NB4 (cell line): Measurements from ENCODE around the gene SERPINE2.

ENCODE experiments used
- MYC ChIP-seq: IDR thresholded peaks from 2 replicates; pipeline ENCODE4 v1.6.1; 2011; ENCODE audit warnings: low read depth, low read length
- POLR2A ChIP-seq: IDR thresholded peaks from 2 replicates; pipeline ENCODE4 v1.6.1; 2011; ENCODE audit warnings: mild to moderate bottlenecking; ENCODE audit not compliant: insufficient read length; ENCODE audit errors: extremely low read depth
- TF ChIP-seq, protein P1 (sequence below): IDR thresholded peaks from one replicate; pipeline ENCODE4 v1.5.1; 2012; ENCODE audit warnings: low read depth, low read length
- TF ChIP-seq, protein P2 (sequence below): IDR thresholded peaks from 2 replicates; pipeline ENCODE4 v1.6.1; 2011; ENCODE audit warnings: low read depth, low read length

DNA sequence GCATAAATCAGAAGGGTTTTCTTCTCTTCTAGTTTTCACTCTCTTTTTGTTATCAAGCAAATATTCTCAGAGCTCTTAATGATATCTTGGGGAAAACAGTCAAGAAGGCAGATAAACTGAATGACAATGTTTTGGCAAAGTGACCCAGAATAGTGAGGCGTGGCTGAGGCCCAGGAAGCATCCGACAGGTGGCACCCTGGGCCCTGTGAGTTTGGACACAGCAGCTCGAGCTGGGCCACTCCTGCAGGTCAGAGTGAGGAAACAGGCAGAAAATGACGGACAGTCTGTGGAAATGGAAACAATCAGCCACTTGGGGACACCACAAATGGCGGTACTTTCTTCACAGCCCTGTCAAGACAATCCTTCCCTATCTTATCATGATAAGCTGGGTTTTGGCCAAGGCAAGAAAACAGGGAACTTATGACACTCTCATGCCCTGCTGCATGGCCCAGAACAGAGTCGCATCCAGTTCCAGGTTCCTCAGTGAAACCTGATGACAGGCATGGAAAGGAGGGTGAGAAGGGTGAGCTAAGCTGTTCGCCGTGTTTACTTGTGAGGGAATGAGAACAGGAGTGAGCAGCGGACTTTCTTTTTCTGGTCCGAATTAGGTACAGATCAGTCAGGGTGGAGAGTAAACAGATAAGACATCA is 49.8 kb downstream of the SERPINE2 start:
- TF ChIP-seq POLR2A (no peak), MYC (no peak)
- TF ChIP-seq, protein P1, sequence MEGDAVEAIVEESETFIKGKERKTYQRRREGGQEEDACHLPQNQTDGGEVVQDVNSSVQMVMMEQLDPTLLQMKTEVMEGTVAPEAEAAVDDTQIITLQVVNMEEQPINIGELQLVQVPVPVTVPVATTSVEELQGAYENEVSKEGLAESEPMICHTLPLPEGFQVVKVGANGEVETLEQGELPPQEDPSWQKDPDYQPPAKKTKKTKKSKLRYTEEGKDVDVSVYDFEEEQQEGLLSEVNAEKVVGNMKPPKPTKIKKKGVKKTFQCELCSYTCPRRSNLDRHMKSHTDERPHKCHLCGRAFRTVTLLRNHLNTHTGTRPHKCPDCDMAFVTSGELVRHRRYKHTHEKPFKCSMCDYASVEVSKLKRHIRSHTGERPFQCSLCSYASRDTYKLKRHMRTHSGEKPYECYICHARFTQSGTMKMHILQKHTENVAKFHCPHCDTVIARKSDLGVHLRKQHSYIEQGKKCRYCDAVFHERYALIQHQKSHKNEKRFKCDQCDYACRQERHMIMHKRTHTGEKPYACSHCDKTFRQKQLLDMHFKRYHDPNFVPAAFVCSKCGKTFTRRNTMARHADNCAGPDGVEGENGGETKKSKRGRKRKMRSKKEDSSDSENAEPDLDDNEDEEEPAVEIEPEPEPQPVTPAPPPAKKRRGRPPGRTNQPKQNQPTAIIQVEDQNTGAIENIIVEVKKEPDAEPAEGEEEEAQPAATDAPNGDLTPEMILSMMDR = no peak
- TF ChIP-seq, protein P2, sequence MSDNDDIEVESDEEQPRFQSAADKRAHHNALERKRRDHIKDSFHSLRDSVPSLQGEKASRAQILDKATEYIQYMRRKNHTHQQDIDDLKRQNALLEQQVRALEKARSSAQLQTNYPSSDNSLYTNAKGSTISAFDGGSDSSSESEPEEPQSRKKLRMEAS = no peak
